SK-N-SH (cell line): ENCODE results near the gene MAPRE2. TPM values are rescaled to one million over a fixed set of nuclear protein-coding genes. Genes with fewer than 3 reads are reported as not detected.

ENCODE experiments used
- CTCF ChIA-PET: fragments of 300-600, 350-600 bp; formaldehyde crosslinking; extraction: SDS; loops from one replicate; lab custom pipeline; 2021; lab: Yijun Ruan, JAX
- POLR2A ChIA-PET: fragments of 350-600 bp; sonication (Branson Sonifier 250); formaldehyde crosslinking; extraction: SDS; loops from one replicate; lab custom pipeline; 2020; ENCODE audit warnings: antibody characterized with exemption, inconsistent platforms; lab: Yijun Ruan, JAX
- DNase-seq: peaks from one replicate; pipeline ENCODE4 v3.0.0; 2012
- H2AFZ ChIP-seq: fragments of 200-600 bp; sonication (generic); 2 replicates; pipeline ENCODE4 v1.8.1; 2016; ENCODE audit warnings: antibody characterized with exemption, mild to moderate bottlenecking, low read depth
- H3F3A ChIP-seq: fragments of 200-600 bp; sonication (generic); replicated peaks from 2 replicates; pipeline ENCODE3; 2016; ENCODE audit warnings: antibody characterized with exemption, mild to moderate bottlenecking; ENCODE audit not compliant: insufficient read depth
- H3K27ac ChIP-seq, 2 experiments: fragments of 200-500 bp in 1 of 2; fragments of 200-600 bp in 1 of 2; sonication (Bioruptor generic) in 1 of 2; sonication (generic), shearing (Covaris generic) in 1 of 2; 2 replicates each; pipeline versions ENCODE4 v1.5.1 to v1.6.1; 2014 to 2016; ENCODE audit warnings: low read depth in 2 of 2, inconsistent platforms in 1 of 2, low read length in 1 of 2, mild to moderate bottlenecking in 1 of 2, mixed read lengths in 1 of 2
- H3K27me3 ChIP-seq: fragments of 200-600 bp; sonication (generic), shearing (Covaris generic); 2 replicates; pipeline ENCODE4 v1.6.1; 2016; ENCODE audit warnings: mixed run types; ENCODE audit not compliant: insufficient read depth
- H3K36me3 ChIP-seq, 2 experiments: fragments of 200-500 bp in 1 of 2; fragments of 200-600 bp in 1 of 2; sonication (Bioruptor generic) in 1 of 2; sonication (generic) in 1 of 2; replicated peaks in 1 of 2; 2 replicates each; pipeline versions ENCODE3 to v1.5.1; 2014 to 2016; ENCODE audit warnings: low read length in 1 of 2, mild to moderate bottlenecking in 1 of 2; ENCODE audit not compliant: insufficient read depth in 2 of 2, control insufficient read depth in 1 of 2
- H3K4me1 ChIP-seq, 2 experiments: fragments of 200-500 bp in 1 of 2; fragments of 200-600 bp in 1 of 2; sonication (Bioruptor generic) in 1 of 2; sonication (generic), shearing (Covaris generic) in 1 of 2; 2 replicates each; pipeline versions ENCODE4 v1.5.1 to v1.6.1; 2014 to 2016; ENCODE audit warnings: low read depth in 1 of 2, low read length in 1 of 2, mixed run types in 1 of 2; ENCODE audit not compliant: insufficient read depth in 2 of 2, control insufficient read depth in 1 of 2
- H3K4me2 ChIP-seq: fragments of 200-600 bp; sonication (generic), shearing (Covaris generic); 2 replicates; pipeline ENCODE4 v1.6.1; 2017; ENCODE audit warnings: mixed run types
- H3K4me3 ChIP-seq, 2 experiments: fragments of 200-500 bp in 1 of 2; fragments of 200-600 bp in 1 of 2; sonication (Bioruptor generic) in 1 of 2; sonication (generic), shearing (Covaris generic) in 1 of 2; 2 replicates each; pipeline versions ENCODE4 v1.5.1 to v1.8.1; 2014 to 2016; ENCODE audit warnings: low read depth in 2 of 2, inconsistent platforms in 1 of 2, low read length in 1 of 2, mild to moderate bottlenecking in 1 of 2, mixed read lengths in 1 of 2, moderate library complexity in 1 of 2
- H3K79me2 ChIP-seq: fragments of 200-600 bp; sonication (generic); 2 replicates; pipeline ENCODE4 v1.8.1; 2017; ENCODE audit warnings: mild to moderate bottlenecking; ENCODE audit not compliant: insufficient read depth
- H3K9ac ChIP-seq: fragments of 200-600 bp; sonication (generic); 2 replicates; pipeline ENCODE4 v1.6.1; 2017; ENCODE audit warnings: mixed run types
- H3K9me2 ChIP-seq: fragments of 200-600 bp; sonication (generic); 2 replicates; pipeline ENCODE4 v1.6.1; 2017; ENCODE audit warnings: mixed run types
- H3K9me3 ChIP-seq: fragments of 200-600 bp; sonication (generic); 2 replicates; pipeline ENCODE4 v1.6.1; 2017; ENCODE audit warnings: mixed run types, mild to moderate bottlenecking, moderate library complexity
- H4K20me1 ChIP-seq: fragments of 200-600 bp; sonication (generic); 2 replicates; pipeline ENCODE4 v1.6.1; 2017; ENCODE audit warnings: mild to moderate bottlenecking, mixed run types; ENCODE audit not compliant: insufficient read depth
- ELF1 ChIP-seq: IDR thresholded peaks from 2 replicates; pipeline ENCODE4 v1.4.0; 2012
- EP300 ChIP-seq, 2 experiments: IDR thresholded peaks; 2 replicates each; pipeline versions ENCODE4 v1.4.0 to v1.6.1; 2012; ENCODE audit warnings: borderline replicate concordance in 1 of 2, low read depth in 1 of 2, low read length in 1 of 2
- EZH2phosphoT487 ChIP-seq: fragments of 200-600 bp; sonication (generic); IDR thresholded peaks from 2 replicates; pipeline ENCODE4 v1.6.1; 2017; ENCODE audit warnings: low read depth, mixed run types, mild to moderate bottlenecking, antibody characterized with exemption, moderate library complexity, borderline replicate concordance
- FOSL2 ChIP-seq: IDR thresholded peaks from 2 replicates; pipeline ENCODE4 v1.4.0; 2012; ENCODE audit warnings: low read depth, mild to moderate bottlenecking, moderate library complexity, borderline replicate concordance
- FOXJ3 ChIP-seq: sonication (generic); formaldehyde crosslinking; IDR thresholded peaks from 2 replicates; pipeline ENCODE4 v1.5.1; 2020; ENCODE audit warnings: mild to moderate bottlenecking, missing genetic modification reagents
- FOXM1 ChIP-seq: IDR thresholded peaks from 2 replicates; pipeline ENCODE4 v1.4.0; 2012; ENCODE audit warnings: low read depth, mild to moderate bottlenecking
- JUND ChIP-seq: IDR thresholded peaks from 2 replicates; pipeline ENCODE4 v1.4.0; 2012
- MEF2A ChIP-seq: IDR thresholded peaks from 2 replicates; pipeline ENCODE4 v1.4.0; 2012; ENCODE audit warnings: low read depth, borderline replicate concordance
- MXI1 ChIP-seq: IDR thresholded peaks from 2 replicates; pipeline ENCODE4 v1.6.1; 2012; ENCODE audit warnings: mild to moderate bottlenecking, low read depth, low read length, improper control_type of control experiment
- NFIC ChIP-seq: IDR thresholded peaks from 2 replicates; pipeline ENCODE4 v1.4.0; 2012; ENCODE audit warnings: borderline replicate concordance
- NRF1 ChIP-seq: IDR thresholded peaks from 2 replicates; pipeline ENCODE4 v1.6.1; 2012; ENCODE audit warnings: low read depth, mild to moderate bottlenecking, low read length
- RAD21 ChIP-seq: IDR thresholded peaks from 2 replicates; pipeline ENCODE4 v1.6.1; 2012; ENCODE audit warnings: mild to moderate bottlenecking, low read length
- RCOR1 ChIP-seq: fragments of 150-350 bp; IDR thresholded peaks from 2 replicates; pipeline ENCODE4 v1.6.1; 2017; ENCODE audit warnings: antibody characterized with exemption, low read length
- RFX5 ChIP-seq: IDR thresholded peaks from 2 replicates; pipeline ENCODE4 v1.6.1; 2012; ENCODE audit warnings: mild to moderate bottlenecking, improper control_type of control experiment, low read length
- RXRA ChIP-seq: IDR thresholded peaks from 2 replicates; pipeline ENCODE4 v1.4.0; 2012; ENCODE audit warnings: low read depth, mild to moderate bottlenecking, borderline replicate concordance
- SIN3A ChIP-seq: IDR thresholded peaks from 2 replicates; pipeline ENCODE4 v1.6.1; 2012; ENCODE audit warnings: low read depth, mild to moderate bottlenecking, low read length, moderate library complexity, borderline replicate concordance
- SMC3 ChIP-seq: IDR thresholded peaks from 2 replicates; pipeline ENCODE4 v1.6.1; 2012; ENCODE audit warnings: low read depth, low read length, improper control_type of control experiment
- TCF12 ChIP-seq: IDR thresholded peaks from 2 replicates; pipeline ENCODE4 v1.4.0; 2012
- TEAD4 ChIP-seq: IDR thresholded peaks from 2 replicates; pipeline ENCODE4 v1.4.0; 2012; ENCODE audit warnings: mild to moderate bottlenecking, borderline replicate concordance; ENCODE audit not compliant: insufficient read depth
- WGBS: methylation state at CpG from one replicate; pipeline ENCODE4 v1.1.6; 2017; ENCODE audit warnings: low lambda C conversion rate; 5-methylcytosine and 5-hydroxymethylcytosine counted together
- polyA plus RNA-seq, 3 experiments: library from polyadenylated mRNA; depleted of rRNA; stranded (reverse); fragments of >200 nt; gene quantifications; 2 replicates each; pipeline ENCODE4 v1.2.3, GENCODE V29; 2012
- TF ChIP-seq, protein P1 (sequence below): fragments of 150-350 bp; IDR thresholded peaks from 2 replicates; pipeline ENCODE4 v1.6.1; 2016; ENCODE audit warnings: mild to moderate bottlenecking, low read depth, low read length
- TF ChIP-seq, protein P2 (sequence below): fragments of 150-350 bp; IDR thresholded peaks from 2 replicates; pipeline ENCODE4 v1.6.1; 2017; ENCODE audit warnings: antibody characterized with exemption, low read length, low read depth, borderline replicate concordance
- TF ChIP-seq, protein P3 (sequence below): IDR thresholded peaks from 2 replicates; pipeline ENCODE4 v1.4.0; 2012; ENCODE audit warnings: low read depth, borderline replicate concordance

MAPRE2 gene
- polyA plus RNA-seq, 1 of the 3 experiments (the other 2 are of a cell fraction): 11.5 TPM

DNA sequence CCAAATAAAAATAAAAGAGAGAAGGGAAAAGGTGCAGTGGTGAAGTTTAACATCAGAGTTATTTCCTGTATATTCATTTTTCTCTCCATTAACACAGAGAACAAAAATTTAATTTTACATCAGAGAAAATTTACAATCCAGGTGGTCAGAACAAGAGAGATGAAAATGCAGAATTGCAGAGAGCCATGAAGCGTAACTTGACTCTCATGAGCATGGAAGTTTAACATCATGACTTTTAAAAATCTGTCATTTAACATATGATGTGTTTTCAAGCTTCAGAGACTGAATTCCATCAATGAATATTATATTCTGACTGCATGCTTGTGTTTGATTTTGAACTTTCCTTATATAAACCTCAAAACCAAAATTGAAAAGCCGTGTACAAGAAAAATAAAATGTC, 120.3 kb downstream of the MAPRE2 start:
- ChIA-PET CTCF (interaction anchor here (1.0 to 2.0 kb wide), 2 partner anchors 18 to 21 kb away, joined by 3 to 8 read pairs; no protein-coding TSS in a partner anchor), POLR2A (no interaction called here)
- Histone ChIP-seq H3F3A (no peaks in the 10 kb centered on the region), H3K4me2 (no peak overlapping the region), H3K9me3 (no peaks in the 10 kb centered on the region), H3K9ac (no peak overlapping the region), H3K4me3 (no peak overlapping the region), H3K4me1 (peaks cover 0 to 2% of the 10 kb centered on the region in 2 experiments; a peak in 1 of 4 replicates), H3K27ac (no peak overlapping the region), H3K9me2 (no peaks in the 10 kb centered on the region), H3K79me2 (no peaks in the 10 kb centered on the region), H2AFZ (no peak overlapping the region), H3K27me3 (no peaks in the 10 kb centered on the region), H4K20me1 (no peaks in the 10 kb centered on the region), H3K36me3 (no peaks in the 10 kb centered on the region)
- WGBS: 70% methylated on average over 2 of the region's 2 CpGs
- no peak for DNase-seq
- TF ChIP-seq SMC3: no peak
- TF ChIP-seq EZH2phosphoT487: no peak
- TF ChIP-seq RXRA: no peak
- TF ChIP-seq EP300 (IDR thresholded peaks at IDR 0.05; ENCODE audit: borderline replicate concordance in 1 of 2, low read depth in 1 of 2, low read length in 1 of 2): no peak
- TF ChIP-seq TCF12: no peak
- no peak for TF ChIP-seq ELF1
- TF ChIP-seq, protein P1, sequence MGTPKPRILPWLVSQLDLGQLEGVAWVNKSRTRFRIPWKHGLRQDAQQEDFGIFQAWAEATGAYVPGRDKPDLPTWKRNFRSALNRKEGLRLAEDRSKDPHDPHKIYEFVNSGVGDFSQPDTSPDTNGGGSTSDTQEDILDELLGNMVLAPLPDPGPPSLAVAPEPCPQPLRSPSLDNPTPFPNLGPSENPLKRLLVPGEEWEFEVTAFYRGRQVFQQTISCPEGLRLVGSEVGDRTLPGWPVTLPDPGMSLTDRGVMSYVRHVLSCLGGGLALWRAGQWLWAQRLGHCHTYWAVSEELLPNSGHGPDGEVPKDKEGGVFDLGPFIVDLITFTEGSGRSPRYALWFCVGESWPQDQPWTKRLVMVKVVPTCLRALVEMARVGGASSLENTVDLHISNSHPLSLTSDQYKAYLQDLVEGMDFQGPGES: no peak
- no peak for TF ChIP-seq MEF2A
- TF ChIP-seq NFIC: no peak
- no peak for TF ChIP-seq NRF1

DNA sequence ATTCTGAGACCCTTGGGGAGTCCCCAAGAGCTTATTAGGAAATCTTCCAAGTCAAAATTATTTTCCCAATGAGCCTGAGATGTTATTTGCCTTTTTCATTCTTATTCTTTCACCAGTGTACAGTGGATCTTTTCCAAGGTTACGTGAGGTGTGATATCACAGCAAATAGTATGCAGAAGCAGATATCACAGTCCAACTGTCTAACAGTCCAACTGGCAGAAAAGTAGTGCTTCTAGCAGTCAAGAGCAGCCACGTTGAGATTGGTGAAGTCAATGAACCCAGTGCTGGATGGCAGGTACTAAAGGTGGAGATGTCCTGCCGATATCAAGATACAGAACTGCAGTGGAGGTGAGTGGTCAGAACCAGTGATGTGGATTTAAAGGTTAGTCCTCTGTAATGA, 120.7 kb downstream of the MAPRE2 start:
- TF ChIP-seq, protein P2, sequence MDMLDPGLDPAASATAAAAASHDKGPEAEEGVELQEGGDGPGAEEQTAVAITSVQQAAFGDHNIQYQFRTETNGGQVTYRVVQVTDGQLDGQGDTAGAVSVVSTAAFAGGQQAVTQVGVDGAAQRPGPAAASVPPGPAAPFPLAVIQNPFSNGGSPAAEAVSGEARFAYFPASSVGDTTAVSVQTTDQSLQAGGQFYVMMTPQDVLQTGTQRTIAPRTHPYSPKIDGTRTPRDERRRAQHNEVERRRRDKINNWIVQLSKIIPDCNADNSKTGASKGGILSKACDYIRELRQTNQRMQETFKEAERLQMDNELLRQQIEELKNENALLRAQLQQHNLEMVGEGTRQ: no peak
- TF ChIP-seq EZH2phosphoT487 (no peak), MXI1 (no peak), TEAD4 (no peak), SIN3A (no peak), FOXJ3 (CRISPR knock-in tag) (no peak), ELF1 (no peak), MEF2A (no peak), RFX5 (no peak), FOSL2 (no peak), RCOR1 (no peak), RAD21 (no peak), SMC3 (no peak), NFIC (no peak), JUND (no peak), FOXM1 (no peak)
- TF ChIP-seq, protein P3, sequence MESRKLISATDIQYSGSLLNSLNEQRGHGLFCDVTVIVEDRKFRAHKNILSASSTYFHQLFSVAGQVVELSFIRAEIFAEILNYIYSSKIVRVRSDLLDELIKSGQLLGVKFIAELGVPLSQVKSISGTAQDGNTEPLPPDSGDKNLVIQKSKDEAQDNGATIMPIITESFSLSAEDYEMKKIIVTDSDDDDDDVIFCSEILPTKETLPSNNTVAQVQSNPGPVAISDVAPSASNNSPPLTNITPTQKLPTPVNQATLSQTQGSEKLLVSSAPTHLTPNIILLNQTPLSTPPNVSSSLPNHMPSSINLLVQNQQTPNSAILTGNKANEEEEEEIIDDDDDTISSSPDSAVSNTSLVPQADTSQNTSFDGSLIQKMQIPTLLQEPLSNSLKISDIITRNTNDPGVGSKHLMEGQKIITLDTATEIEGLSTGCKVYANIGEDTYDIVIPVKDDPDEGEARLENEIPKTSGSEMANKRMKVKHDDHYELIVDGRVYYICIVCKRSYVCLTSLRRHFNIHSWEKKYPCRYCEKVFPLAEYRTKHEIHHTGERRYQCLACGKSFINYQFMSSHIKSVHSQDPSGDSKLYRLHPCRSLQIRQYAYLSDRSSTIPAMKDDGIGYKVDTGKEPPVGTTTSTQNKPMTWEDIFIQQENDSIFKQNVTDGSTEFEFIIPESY: no peak
- TF ChIP-seq, protein P1: no peak
- H3K27ac ChIP-seq: no peak overlapping the region
- H3K27me3 ChIP-seq: no peaks in the 10 kb centered on the region
- ChIA-PET CTCF (no interaction called here), POLR2A (no interaction called here)
- no peaks in the 10 kb centered on the region for H3K9me3 ChIP-seq
- H3K9me2 ChIP-seq: no peaks in the 10 kb centered on the region
- no peak overlapping the region for H3K9ac ChIP-seq
- no peaks in the 10 kb centered on the region for H4K20me1 ChIP-seq
- H2AFZ ChIP-seq: no peak overlapping the region
- WGBS: 60% methylated on average over 3 of the region's 3 CpGs
- H3F3A ChIP-seq: no peaks in the 10 kb centered on the region
- no peaks in the 10 kb centered on the region for H3K79me2 ChIP-seq
- no peak for DNase-seq
- no peaks in the 10 kb centered on the region for H3K36me3 ChIP-seq
- H3K4me2 ChIP-seq: no peak overlapping the region
- H3K4me1 ChIP-seq: peaks cover 0 to 2% of the 10 kb centered on the region in 2 experiments; a peak in 1 of 4 replicates
- H3K4me3 ChIP-seq: no peak overlapping the region
